ENCODE data around the gene IZUMO4.

IZUMO4 gene

DNA sequence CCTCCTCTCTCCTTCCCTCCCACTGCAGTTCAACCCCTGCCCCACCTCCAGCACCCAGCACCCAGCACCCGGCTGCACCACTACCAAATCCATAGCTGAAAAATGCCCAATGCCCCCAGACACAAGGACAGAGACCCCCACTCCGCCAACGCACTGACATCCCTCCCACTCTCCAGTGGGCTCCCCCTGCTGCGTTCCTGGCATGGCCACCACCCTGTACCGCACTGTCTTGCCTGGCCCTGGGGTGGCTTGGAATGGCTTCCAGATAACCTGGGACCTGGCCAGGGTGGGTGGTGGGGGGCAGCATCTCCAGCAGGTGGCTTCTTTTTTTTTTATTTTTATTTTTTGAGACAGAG is 39.9 kb upstream of the IZUMO4 start:
- TF ChIP-seq EZH2 (optimal IDR thresholded peaks at IDR 0.05; ENCODE audit: low read depth, low read length) (no peak), EZH2phosphoT487 (IDR thresholded peaks at IDR 0.05; ENCODE audit: low read length) (no peak)
- TF ChIP-seq, protein P1, sequence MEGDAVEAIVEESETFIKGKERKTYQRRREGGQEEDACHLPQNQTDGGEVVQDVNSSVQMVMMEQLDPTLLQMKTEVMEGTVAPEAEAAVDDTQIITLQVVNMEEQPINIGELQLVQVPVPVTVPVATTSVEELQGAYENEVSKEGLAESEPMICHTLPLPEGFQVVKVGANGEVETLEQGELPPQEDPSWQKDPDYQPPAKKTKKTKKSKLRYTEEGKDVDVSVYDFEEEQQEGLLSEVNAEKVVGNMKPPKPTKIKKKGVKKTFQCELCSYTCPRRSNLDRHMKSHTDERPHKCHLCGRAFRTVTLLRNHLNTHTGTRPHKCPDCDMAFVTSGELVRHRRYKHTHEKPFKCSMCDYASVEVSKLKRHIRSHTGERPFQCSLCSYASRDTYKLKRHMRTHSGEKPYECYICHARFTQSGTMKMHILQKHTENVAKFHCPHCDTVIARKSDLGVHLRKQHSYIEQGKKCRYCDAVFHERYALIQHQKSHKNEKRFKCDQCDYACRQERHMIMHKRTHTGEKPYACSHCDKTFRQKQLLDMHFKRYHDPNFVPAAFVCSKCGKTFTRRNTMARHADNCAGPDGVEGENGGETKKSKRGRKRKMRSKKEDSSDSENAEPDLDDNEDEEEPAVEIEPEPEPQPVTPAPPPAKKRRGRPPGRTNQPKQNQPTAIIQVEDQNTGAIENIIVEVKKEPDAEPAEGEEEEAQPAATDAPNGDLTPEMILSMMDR (IDR thresholded peaks at IDR 0.05; ENCODE audit: low read length) = no peak
- H3K4me1 ChIP-seq (ENCODE audit: low read length) = peaks cover 29% of the 10 kb centered on the region

GRCh38 chr19:2057484-2058469 is 38.9 kb upstream of the IZUMO4 start:
- no peak overlapping the region for H3K4me2 ChIP-seq (ENCODE audit: low read depth, low read length)
- peaks cover 23% of the 10 kb centered on the region; the same call in 1 of the 2 replicates for H3F3A ChIP-seq (ENCODE audit: insufficient read depth, low read length)
- H3K79me2 ChIP-seq (ENCODE audit: low read length) = peaks cover 17% of the 10 kb centered on the region
- no peaks in the 10 kb centered on the region for H3K27me3 ChIP-seq (replicated peaks; ENCODE audit: insufficient read depth, low read length)
- H2AFZ ChIP-seq (ENCODE audit: low read length) = no peak overlapping the region
- TF ChIP-seq EZH2 (optimal IDR thresholded peaks at IDR 0.05; ENCODE audit: low read depth, low read length) (no peak), EZH2phosphoT487 (IDR thresholded peaks at IDR 0.05; ENCODE audit: low read length) (no peak)
- TF ChIP-seq, protein P1 (IDR thresholded peaks at IDR 0.05; ENCODE audit: low read length) = no peak
- no peak overlapping the region for H3K9ac ChIP-seq (ENCODE audit: low read length)
- no peaks in the 10 kb centered on the region for H3K36me3 ChIP-seq (replicated peaks; ENCODE audit: insufficient read depth, low read length)
- H3K4me1 ChIP-seq (ENCODE audit: low read length) = peaks cover 28% of the 10 kb centered on the region
- DNase-seq = no peak
- H3K9me2 ChIP-seq (replicated peaks; ENCODE audit: insufficient read depth, low read length) = no peaks in the 10 kb centered on the region
- no peaks in the 10 kb centered on the region for H3K9me3 ChIP-seq (replicated peaks; ENCODE audit: insufficient read depth, low read length)
- H3K27ac ChIP-seq (ENCODE audit: low read length) = no peak overlapping the region
- no peaks in the 10 kb centered on the region for H4K20me1 ChIP-seq (ENCODE audit: insufficient read depth, low read length)
- H3K4me3 ChIP-seq (ENCODE audit: low read length) = no peak overlapping the region

More for the DNA sequence above, 39.9 kb upstream of the IZUMO4 start:
- Histone ChIP-seq H2AFZ (ENCODE audit: low read length) (no peak overlapping the region), H3K4me2 (ENCODE audit: low read depth, low read length) (no peak overlapping the region), H3K4me3 (ENCODE audit: low read length) (no peak overlapping the region), H3K9ac (ENCODE audit: low read length) (no peak overlapping the region), H3K36me3 (replicated peaks; ENCODE audit: insufficient read depth, low read length) (no peaks in the 10 kb centered on the region), H3K27me3 (replicated peaks; ENCODE audit: insufficient read depth, low read length) (no peaks in the 10 kb centered on the region), H3K79me2 (ENCODE audit: low read length) (peaks cover 13% of the 10 kb centered on the region), H4K20me1 (ENCODE audit: insufficient read depth, low read length) (no peaks in the 10 kb centered on the region), H3K27ac (ENCODE audit: low read length) (no peak overlapping the region), H3F3A (ENCODE audit: insufficient read depth, low read length) (peaks cover 20% of the 10 kb centered on the region; the same call in 1 of the 2 replicates), H3K9me3 (replicated peaks; ENCODE audit: insufficient read depth, low read length) (no peaks in the 10 kb centered on the region), H3K9me2 (replicated peaks; ENCODE audit: insufficient read depth, low read length) (no peaks in the 10 kb centered on the region)
- DNase-seq = no peak

DNA sequence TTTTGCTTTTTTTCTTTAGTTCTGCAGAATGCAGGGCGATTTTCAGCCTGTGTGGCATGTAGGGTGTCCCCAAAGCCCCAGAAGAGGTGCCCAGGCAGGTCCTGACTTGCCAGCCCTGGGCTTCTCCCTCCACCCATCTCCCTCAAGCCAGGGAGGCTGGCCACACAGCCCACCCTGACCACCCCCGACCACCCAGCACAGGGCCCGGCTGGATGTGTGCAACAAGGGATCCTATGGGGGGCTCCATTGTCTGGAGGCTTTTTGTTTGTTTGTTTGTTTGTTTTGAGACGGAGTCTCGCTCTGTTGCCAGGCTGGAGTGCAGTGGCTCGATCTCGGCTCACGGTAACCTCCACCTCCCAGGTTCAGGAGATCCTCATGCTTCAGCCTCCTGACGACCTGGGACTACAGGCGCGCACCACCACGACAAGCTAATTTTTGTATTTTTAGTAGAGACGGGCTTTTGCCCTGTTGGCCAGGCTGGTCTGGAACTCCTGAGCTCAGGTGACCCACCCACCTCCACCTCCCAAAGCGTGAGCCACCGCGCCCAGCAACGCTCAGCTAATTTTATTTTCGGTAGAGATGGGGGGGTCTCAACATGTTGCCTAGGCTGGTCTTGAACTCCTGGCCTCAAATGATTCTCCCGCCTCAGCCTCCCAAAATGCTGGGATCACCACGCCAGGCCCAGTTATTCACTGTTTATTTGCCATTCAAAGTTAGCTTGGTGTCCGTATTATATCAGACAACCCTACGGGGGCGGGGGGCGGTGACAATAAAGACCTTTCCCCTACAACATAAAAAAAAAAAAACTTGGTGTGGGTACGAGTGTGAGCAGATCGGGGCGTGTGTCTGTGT is 37.9 kb upstream of the IZUMO4 start:
- H3K4me1 ChIP-seq (ENCODE audit: low read length) = peaks cover 28% of the 10 kb centered on the region
- no peak for TF ChIP-seq EZH2 (optimal IDR thresholded peaks at IDR 0.05; ENCODE audit: low read depth, low read length)
- TF ChIP-seq, protein P1 (IDR thresholded peaks at IDR 0.05; ENCODE audit: low read length) = no peak
- no peak for TF ChIP-seq EZH2phosphoT487 (IDR thresholded peaks at IDR 0.05; ENCODE audit: low read length)

More for the DNA sequence above, 37.9 kb upstream of the IZUMO4 start:
- Histone ChIP-seq H3F3A (ENCODE audit: insufficient read depth, low read length) (peaks cover 23% of the 10 kb centered on the region), H3K36me3 (replicated peaks; ENCODE audit: insufficient read depth, low read length) (no peaks in the 10 kb centered on the region), H4K20me1 (ENCODE audit: insufficient read depth, low read length) (no peaks in the 10 kb centered on the region), H3K27ac (ENCODE audit: low read length) (no peak overlapping the region), H3K4me3 (ENCODE audit: low read length) (no peak overlapping the region), H3K79me2 (ENCODE audit: low read length) (peaks cover 17% of the 10 kb centered on the region), H3K9ac (ENCODE audit: low read length) (no peak overlapping the region), H3K9me3 (replicated peaks; ENCODE audit: insufficient read depth, low read length) (no peaks in the 10 kb centered on the region), H2AFZ (ENCODE audit: low read length) (no peak overlapping the region), H3K4me2 (ENCODE audit: low read depth, low read length) (no peak overlapping the region), H3K27me3 (replicated peaks; ENCODE audit: insufficient read depth, low read length) (no peaks in the 10 kb centered on the region), H3K9me2 (replicated peaks; ENCODE audit: insufficient read depth, low read length) (no peaks in the 10 kb centered on the region)
- no peak for DNase-seq
